ENCODE measurements around the gene TMEM154. TPM values are rescaled to one million over a fixed set of nuclear protein-coding genes. Genes with fewer than 3 reads are reported as not detected.

Gene TMEM154
- total RNA-seq, 2 experiments from 2014 or later: 12.2 to 17.5 TPM

DNA sequence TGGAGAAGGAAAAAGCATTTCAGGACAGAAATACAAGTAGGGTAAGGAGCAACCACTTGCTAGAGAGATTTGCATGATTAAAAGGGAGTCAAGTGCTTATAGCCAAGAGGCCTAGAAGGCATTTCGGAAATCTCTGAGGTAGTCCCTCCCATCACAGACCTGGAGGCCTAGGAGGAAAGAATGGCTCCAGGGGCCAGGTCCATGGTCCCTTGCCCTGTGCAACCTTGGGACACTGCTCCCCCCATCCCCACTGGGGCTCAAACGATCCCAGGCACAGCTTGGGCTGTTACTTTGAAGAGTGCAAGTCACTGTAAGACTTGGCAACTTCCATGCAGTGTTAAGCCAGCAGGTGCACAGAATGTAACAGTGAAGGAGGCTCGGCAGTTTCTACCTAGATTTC lies 92.7 kb downstream of the TMEM154 start:
- POLR2A ChIA-PET: no interaction called here
- peaks cover 2% of the 10 kb centered on the region for H3K9me3 Mint-ChIP-seq

DNA sequence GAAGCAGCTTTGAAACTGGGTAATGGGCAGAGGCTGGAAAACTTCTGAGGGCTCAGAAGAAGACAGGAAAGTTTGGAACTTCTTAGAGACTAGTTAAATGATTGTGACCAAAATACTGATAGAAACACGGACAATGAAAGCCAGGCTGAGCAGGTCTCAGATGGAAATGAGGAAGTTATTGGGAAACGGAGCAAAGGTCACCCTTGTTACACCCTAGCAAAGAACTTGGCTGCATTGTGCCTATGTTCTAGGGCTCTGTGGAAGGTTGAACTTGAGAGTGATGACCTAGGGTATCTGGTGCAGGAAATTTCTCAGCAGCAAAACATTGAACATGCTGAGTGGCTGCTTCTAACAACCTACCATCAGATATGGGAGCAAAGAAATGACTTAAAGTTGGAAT lies 93.1 kb downstream of the TMEM154 start:
- peaks cover 11% of the 10 kb centered on the region for H3K27me3 Mint-ChIP-seq
- intact Hi-C loops (cut with micrococcal nuclease): no loop called here
- no peak overlapping the region for H3K4me3 Mint-ChIP-seq
- H3K27ac Mint-ChIP-seq: no peak overlapping the region
- no peaks in the 10 kb centered on the region for H3K36me3 Mint-ChIP-seq (ENCODE audit: low read depth)
- DNase-seq (no peak), ATAC-seq (no peak)
- H3K9me3 Mint-ChIP-seq: peaks cover 2% of the 10 kb centered on the region
- POLR2A ChIA-PET: no interaction called here
- CTCF ChIA-PET: interaction anchor here (1.3 kb wide), 1 partner anchor 29 kb away, joined by 3 read pairs; no protein-coding TSS in a partner anchor
- TF ChIP-seq, protein P1, sequence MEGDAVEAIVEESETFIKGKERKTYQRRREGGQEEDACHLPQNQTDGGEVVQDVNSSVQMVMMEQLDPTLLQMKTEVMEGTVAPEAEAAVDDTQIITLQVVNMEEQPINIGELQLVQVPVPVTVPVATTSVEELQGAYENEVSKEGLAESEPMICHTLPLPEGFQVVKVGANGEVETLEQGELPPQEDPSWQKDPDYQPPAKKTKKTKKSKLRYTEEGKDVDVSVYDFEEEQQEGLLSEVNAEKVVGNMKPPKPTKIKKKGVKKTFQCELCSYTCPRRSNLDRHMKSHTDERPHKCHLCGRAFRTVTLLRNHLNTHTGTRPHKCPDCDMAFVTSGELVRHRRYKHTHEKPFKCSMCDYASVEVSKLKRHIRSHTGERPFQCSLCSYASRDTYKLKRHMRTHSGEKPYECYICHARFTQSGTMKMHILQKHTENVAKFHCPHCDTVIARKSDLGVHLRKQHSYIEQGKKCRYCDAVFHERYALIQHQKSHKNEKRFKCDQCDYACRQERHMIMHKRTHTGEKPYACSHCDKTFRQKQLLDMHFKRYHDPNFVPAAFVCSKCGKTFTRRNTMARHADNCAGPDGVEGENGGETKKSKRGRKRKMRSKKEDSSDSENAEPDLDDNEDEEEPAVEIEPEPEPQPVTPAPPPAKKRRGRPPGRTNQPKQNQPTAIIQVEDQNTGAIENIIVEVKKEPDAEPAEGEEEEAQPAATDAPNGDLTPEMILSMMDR (IDR thresholded peaks at IDR 0.05): no peak
- peaks cover 3% of the 10 kb centered on the region for H3K4me1 Mint-ChIP-seq (ENCODE audit: low read depth)

More for the DNA sequence above, 92.7 kb downstream of the TMEM154 start:
- CTCF ChIA-PET: no interaction called here
- Mint-ChIP-seq H3K27ac (no peak overlapping the region), H3K4me3 (no peak overlapping the region), H3K27me3 (peaks cover 11% of the 10 kb centered on the region), H3K36me3 (ENCODE audit: low read depth) (no peaks in the 10 kb centered on the region), H3K4me1 (ENCODE audit: low read depth) (peaks cover 3% of the 10 kb centered on the region)
- TF ChIP-seq, protein P1 (IDR thresholded peaks at IDR 0.05): no peak
- ATAC-seq (no peak), DNase-seq (no peak)
- intact Hi-C loops (cut with micrococcal nuclease): no loop called here

DNA sequence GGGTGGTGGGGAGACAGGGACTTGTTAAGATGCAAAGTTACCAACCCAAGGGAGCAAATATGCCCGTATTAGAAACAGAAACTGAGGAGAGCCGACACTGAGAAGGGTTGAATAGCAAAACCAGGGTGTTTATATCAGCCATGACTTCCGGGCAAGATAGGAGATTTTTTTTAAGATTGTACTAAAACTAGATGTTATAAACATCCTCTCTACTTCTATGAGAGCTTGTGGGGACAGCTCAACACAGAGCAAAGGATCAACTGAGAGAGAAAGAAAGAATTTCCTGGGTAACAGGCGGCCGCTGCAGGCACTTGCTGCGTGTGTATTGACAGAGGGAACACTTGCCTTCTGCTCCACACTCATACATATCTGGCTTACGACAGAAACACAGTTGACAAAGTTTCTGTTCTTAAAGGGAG lies 94.8 kb downstream of the TMEM154 start:
- intact Hi-C loops (cut with micrococcal nuclease): no loop called here
- no peak for ATAC-seq
- Mint-ChIP-seq H3K36me3 (ENCODE audit: low read depth) (no peaks in the 10 kb centered on the region), H3K4me1 (ENCODE audit: low read depth) (no peaks in the 10 kb centered on the region), H3K27me3 (peaks cover under 1% of the 10 kb centered on the region), H3K9me3 (peaks cover 2% of the 10 kb centered on the region), H3K4me3 (peak overlapping the region; percentile 31), H3K27ac (peak overlapping the region; percentile 76)
- CTCF ChIA-PET: no interaction called here
- no peak for DNase-seq
- POLR2A ChIA-PET: interaction anchor here (0.6 to 0.9 kb wide), 2 partner anchors 196 to 218 kb away, joined by 3 to 4 read pairs; no protein-coding TSS in a partner anchor
- TF ChIP-seq, protein P1 (IDR thresholded peaks at IDR 0.05): no peak

DNA sequence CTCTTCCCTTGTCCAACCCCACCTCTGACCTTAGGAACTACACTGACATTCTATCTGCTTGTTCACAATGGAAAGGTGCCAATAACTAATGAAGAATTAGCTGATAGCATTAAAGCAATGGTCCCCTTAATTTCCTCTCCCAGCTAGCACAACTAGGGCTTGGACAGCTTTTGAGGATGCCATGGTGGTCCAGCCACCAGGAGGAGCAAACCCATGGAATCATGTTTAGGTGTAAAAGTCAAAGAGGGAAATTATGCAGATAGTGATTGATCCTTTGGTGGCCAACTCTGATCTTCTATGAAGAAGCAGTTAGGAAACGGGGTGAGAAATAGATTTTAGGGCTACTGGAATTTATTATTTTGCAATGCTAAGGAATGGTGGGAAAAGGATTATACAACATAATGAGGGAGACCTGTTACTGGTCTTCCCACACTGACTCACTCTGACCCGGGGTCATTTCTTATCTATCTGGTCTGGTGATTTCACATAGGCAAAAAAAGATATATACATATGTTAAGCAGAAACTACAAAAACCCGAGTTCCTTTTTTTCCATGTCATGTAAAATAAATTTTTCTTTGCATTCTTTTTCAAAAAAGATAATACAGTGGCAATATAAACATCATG lies 98.1 kb downstream of the TMEM154 start:
- H3K4me3 Mint-ChIP-seq: no peak overlapping the region
- H3K9me3 Mint-ChIP-seq: peaks cover 2% of the 10 kb centered on the region
- DNase-seq (no peak), ATAC-seq (no peak)
- TF ChIP-seq, protein P1 (IDR thresholded peaks at IDR 0.05): no peak
- POLR2A ChIA-PET: no interaction called here
- H3K27me3 Mint-ChIP-seq: no peaks in the 10 kb centered on the region
- CTCF ChIA-PET: interaction anchor here (1.9 kb wide), 1 partner anchor 58 kb away, joined by 4 read pairs; no protein-coding TSS in a partner anchor
- no peaks in the 10 kb centered on the region for H3K4me1 Mint-ChIP-seq (ENCODE audit: low read depth)
- H3K27ac Mint-ChIP-seq: no peak overlapping the region
- intact Hi-C loops (cut with micrococcal nuclease): no loop called here
- H3K36me3 Mint-ChIP-seq (ENCODE audit: low read depth): no peaks in the 10 kb centered on the region

DNA sequence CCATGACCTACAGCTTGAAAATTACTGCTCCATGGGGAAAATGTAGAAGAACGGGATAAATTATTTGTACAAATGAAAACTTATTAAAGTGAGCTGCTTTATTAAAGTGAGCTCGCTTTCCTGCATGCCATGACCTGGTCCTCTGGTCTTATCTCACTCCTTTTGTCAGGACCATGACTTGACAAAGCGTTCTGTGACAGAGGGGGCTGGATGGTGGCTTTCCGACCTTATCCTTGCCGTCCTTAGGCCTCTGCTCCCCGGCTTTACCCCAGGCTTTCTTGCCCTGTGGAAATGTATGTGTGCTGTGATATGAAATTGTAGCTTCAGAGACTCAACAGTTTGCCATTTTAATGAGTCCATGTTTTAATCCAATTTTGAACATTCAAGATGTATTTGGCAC lies 99.9 kb downstream of the TMEM154 start:
- TF ChIP-seq, protein P1 (IDR thresholded peaks at IDR 0.05): no peak
- DNase-seq (no peak), ATAC-seq (no peak)
- H3K27ac Mint-ChIP-seq: no peak overlapping the region
- H3K4me1 Mint-ChIP-seq (ENCODE audit: low read depth): no peaks in the 10 kb centered on the region
- ChIA-PET POLR2A (interaction anchor here (0.5 to 0.6 kb wide), 2 partner anchors 335 to 785 kb away, joined by 3 to 4 read pairs; no protein-coding TSS in a partner anchor), CTCF (interaction anchor here (0.8 to 6.2 kb wide), 4 partner anchors 60 to 174 kb away, joined by 3 to 26 read pairs (median 4); no protein-coding TSS in a partner anchor)
- H3K9me3 Mint-ChIP-seq: no peaks in the 10 kb centered on the region
- no peak overlapping the region for H3K4me3 Mint-ChIP-seq
- no peaks in the 10 kb centered on the region for H3K27me3 Mint-ChIP-seq
- H3K36me3 Mint-ChIP-seq (ENCODE audit: low read depth): no peaks in the 10 kb centered on the region
- intact Hi-C loops (cut with micrococcal nuclease): no loop called here

All from activated CD8-positive, alpha-beta T cell treated with anti-CD3 and anti-CD28 coated beads for 36 hours (primary cell).